ENCODE measurements around the gene HK1.
A peak's percentile ranks its signal among the peaks of the same experiment; 100 is the strongest.
"Not testable (repeated sequence)": the region's sequence is repeated elsewhere in the genome, so short reads cannot be mapped to it uniquely, and the experiment has no call there.

The HK1 gene

DNA sequence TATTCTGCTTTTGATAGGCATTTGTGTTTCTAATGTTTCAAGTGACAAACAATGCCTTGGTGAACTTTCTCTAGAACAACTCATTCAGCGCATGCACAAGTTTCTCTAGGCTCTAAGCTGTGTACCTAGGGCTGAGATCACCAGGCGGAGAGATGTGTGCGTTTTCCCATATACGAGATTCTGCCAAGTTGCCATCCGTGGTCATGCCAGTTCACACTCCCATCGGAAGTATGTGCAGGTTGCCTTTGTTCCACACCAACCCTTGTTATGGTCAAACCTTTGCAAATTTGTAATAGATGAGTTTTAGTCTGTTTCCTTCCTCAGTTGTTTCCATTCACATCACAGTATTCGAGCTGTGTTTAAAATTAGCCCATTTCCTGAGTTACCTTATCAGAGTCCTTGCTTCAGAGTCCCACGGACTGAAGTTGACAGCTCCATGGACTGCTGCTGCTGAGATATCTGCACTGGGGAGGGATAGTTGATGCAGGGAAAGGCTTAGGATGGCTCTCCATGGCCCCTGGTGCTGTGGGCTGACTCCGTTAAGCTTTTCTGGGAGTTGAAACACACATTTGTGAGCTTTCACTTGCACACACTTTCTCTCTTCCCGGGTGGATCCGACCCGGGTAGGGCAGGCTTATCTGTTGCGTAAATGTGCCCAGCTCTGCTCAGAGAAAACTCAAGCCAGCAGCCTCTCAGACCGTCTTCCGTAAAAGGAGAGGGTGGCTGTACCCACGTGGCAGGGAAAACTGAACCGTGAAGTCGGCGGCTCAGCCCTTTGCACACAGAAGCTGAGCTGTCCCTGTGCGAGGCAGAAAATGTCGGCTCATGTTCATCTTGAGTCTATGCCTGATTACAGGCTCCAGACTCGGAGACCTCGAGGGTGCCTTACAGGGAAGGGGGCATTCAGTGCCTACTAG lies 49.4 kb downstream of the HK1 start:
- DNase-seq (ENCODE audit: low read depth) = peak; percentile 21

DNA sequence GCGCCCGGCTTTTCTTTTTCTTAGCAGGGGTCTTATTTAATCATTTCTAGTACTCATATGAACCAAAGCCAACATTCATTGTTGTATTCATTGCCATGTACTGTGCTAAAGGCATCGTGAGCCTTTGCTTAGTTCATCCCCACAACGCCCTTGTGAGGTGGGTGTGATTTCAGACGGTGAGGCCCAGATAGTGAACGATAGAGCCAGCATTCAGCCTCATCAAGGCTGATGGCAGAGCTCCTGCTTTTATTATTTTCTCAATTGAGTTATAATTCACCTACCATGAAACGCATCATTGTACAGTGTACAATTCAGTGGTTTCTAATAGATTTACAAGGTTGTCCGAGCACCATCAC lies 50.1 kb downstream of the HK1 start:
- no peak for DNase-seq (ENCODE audit: low read depth)

DNA sequence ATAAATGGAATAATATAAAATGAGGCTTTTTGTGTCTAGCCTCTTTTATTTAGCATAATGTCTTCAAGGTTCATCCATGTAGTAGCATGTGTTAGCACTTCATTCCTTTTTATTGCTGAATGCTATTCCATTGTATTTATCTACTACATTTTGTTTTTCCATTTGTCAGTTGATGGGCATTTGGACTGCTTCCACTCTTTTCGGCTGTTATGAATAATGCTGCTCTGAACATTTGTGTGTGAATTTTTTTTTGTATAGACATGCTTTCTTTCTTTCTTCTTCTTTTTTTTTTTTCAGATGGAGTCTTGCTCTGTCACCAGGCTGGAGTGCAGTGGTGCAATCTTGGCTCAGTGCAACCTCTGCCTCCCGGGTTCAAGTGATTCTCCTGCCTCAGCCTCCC lies 50.6 kb downstream of the HK1 start:
- DNase-seq (ENCODE audit: low read depth) = not testable (repeated sequence)

- DNase-seq (ENCODE audit: low read depth) = no peak
These were observed 51.5 kb downstream of the HK1 start for GRCh38 chr10:69329721-69330178.

- DNase-seq (ENCODE audit: low read depth) = no peak
These were observed 52.9 kb downstream of the HK1 start for GRCh38 chr10:69331161-69331560.

- no peak for DNase-seq (ENCODE audit: low read depth)
These were observed 54.1 kb downstream of the HK1 start for GRCh38 chr10:69332278-69333010.

- no peak for DNase-seq (ENCODE audit: low read depth)
These were observed 54.9 kb downstream of the HK1 start for GRCh38 chr10:69333205-69333604.

DNA sequence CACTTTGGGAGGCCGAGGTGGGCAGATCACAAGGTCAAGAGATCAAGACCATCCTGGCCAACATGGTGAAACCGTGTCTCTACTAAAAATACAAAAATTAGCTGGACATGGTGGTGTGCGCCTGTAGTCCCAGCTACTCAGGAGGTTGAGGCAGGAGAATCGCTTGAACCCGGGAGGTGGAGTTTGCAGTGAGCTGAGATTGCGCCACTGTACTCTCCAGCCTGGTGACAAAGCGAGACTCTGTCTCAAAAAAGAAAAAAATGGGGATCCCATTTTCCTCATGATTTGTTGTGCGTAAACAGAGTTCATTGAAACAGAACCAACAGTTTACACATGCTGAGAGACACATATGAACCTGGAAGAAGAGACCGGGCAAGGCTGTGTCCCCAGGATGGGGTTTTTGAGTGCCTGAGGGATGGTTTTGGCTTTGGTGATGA lies 55.6 kb downstream of the HK1 start:
- not testable (repeated sequence) for DNase-seq (ENCODE audit: low read depth)

GRCh38 chr10:69334302-69335062 lies 56.2 kb downstream of the HK1 start:
- DNase-seq (ENCODE audit: low read depth) = no peak

DNA sequence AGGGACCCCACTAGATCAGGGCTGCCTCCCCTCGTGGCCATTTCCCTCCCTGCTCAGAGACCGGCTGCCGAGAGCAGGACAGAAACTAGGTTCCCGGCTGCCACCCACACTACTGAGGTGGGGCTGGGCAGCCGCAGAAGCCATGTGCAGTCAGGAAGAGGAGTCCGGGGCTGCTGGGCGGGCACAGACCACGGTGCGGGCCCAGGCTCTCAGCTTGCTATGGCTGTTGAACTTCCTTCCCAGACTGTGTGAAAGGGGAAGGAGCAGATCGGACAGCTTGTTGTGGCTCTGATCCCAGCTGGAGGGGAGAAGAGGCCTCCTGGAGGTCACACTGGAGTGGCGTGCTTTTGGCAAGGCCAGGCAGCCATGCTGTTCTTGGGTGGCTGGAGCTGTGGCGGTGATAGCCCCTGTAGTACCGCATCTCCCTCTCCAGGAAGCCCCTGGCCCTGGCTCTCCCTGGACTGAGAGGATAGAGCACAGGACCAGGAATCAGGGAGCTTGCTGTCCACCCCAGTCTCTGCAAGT lies 56.8 kb downstream of the HK1 start:
- DNase-seq (ENCODE audit: low read depth) = no peak

DNA sequence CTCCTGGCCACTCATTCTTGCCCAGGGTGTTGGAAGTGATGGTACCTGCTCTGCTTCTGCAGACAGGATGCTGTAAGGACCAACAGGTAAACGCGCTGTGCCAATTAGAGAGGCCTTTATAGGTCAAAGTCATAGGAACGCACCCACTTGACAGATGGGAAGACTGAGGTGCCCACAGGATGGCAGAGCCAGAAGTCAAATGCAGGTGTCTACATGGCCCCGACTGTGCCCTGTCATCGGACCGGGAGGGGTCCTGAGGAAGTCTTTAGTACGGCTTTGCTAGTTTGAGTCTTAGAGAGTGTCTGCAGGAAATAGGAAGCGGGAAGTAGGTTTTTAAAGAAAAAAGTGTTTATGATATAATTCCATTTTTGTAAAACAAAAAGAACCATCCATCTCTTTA lies 57.3 kb downstream of the HK1 start:
- no peak for DNase-seq (ENCODE audit: low read depth)

- no peak for DNase-seq (ENCODE audit: low read depth)
These were observed 58.6 kb downstream of the HK1 start for GRCh38 chr10:69336952-69337295.

DNA sequence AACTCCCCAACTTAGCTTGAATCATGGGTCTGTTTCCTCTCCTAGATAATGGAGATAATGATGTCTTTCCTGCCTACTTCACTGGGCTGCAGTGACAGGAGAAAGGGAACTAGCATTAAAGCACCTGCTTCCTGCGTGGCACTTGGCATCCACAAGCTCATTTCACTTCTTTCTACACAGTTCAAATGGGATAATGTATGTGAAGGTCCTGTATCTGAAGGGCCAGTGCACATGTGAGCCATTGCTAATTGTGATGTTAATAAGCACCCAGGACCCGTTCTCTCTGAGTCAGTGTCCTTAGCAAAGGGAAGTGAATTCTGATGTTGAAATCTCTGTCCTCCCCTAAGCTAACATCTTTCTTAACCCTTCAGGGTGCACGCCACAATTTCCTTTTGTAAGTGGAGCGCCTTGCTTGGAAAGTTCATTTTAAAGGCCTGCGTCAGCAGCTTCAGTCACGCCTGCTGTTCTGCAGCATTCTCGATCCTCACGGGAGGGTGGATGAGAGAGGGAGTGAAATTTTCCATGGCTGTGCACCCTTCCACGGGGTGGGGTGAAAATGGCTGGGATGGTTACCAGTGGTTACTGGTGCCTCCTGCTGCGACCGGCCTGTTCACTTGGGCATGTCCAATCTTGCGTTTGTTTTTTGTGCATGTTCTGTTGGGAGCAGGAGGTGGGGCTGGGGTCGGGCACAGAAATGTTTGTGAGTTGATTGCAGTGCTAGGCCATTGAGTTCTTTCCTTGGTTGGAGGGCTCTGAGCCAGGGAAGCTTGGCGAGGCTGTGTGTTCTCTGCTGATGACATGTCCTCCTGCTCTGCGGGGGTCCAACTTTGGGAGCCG lies 59.2 kb downstream of the HK1 start:
- no peak for DNase-seq (ENCODE audit: low read depth)

GRCh38 chr10:69338133-69338456 lies 59.8 kb downstream of the HK1 start:
- no peak for DNase-seq (ENCODE audit: low read depth)

DNA sequence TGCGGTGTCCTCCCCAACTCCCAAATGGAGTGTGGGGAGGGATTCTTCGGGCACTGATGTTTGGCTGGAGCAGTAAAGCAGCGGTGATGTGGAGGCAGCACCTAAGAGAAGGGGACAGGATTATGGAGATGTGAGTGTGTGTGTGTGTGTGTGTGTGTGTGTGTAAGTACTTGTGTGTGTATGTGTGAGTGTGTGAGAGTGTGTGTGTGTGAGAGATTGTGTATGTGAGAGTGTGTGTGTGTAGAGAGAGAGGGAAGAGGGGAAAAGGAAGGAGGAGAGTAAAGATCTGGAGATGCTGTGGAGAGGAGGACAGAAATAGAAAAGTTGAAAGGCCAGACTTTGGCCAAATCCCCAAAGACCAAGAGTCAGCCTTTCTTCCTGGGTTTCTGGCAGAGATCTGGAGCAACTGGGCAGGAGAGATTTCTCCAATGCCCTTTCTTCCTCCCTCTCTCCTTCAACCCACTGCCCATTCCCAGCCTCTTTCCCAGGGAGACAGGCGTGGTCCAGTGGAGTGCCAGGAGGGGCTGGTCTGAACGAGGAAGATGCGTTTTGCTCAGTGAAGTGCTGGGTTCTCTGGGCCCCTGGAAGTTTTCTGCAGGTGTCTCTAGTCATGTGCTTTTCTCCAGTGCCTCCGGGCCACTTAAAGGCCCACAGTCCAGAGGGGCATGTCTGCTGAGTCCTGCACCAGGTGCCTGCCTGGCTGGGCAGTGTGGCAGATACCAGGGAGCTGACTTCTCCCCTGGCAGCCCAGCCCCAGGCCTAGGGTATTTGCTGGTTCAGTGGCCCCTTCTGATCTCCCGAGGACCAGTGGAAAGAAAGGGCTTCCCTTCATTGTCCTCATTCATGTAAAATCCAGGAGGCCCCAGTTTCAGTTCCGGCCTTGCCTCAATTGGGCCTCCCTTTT lies 60.5 kb downstream of the HK1 start:
- DNase-seq (ENCODE audit: low read depth) = no peak

DNA sequence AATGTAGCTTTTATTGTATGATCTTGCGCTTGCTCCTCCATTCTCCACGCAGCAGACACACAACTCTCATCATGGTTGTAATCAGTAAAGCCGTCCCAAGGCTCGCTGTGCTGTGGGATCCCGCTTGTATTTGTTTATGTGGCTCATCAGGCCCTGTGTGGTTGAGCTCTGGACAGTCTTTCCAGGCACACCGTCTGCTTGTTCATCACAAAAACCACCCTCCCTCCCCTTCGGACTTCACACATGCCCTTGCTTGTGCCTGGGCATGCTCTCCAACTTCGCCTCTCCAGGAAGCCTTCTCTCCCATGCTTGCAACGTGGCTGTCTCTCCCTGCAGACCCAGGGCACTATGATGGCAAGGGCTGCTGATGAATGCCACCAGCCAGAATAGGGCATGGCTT lies 62.4 kb downstream of the HK1 start:
- DNase-seq (ENCODE audit: low read depth) = no peak

DNA sequence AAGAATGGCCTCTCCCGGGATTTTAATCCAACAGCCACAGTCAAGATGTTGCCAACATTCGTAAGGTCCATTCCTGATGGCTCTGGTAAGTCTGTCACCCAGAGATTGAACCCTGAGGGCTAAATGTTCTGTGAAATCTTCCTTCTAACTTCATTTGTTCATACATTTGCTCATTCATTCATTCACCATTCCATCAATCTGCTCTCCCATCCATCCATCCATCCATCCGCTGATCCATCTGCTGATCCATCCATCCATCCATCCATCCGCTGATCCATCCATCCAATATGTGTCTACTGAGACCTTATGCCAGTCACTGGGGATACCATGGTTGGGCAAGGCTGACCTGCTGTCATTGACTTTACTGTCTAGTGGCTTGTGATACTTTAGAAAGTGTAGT lies 65.6 kb downstream of the HK1 start:
- no peak for DNase-seq (ENCODE audit: low read depth)

- DNase-seq (ENCODE audit: low read depth) = no peak
These were observed 66.4 kb downstream of the HK1 start for GRCh38 chr10:69344591-69345252.

DNA sequence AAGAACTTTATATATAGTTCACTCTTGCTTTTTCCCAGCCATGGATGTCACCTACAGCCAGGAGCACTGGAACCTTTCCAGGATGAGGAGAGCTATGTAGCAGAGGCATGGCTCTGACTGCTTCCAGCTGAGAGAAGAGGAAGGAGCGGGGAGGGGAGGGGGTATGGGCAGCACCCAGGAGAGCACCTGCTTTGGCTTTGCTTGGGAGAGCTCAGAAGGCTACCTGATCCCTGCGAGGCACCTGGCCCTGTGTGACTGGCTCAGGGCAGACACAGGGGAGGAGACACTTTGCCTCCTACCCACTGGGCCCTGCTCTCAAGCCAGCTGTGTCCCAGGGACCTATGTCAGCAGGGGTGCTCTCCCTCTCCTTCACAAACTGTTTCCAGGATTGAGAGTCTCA lies 67.1 kb downstream of the HK1 start:
- no peak for DNase-seq (ENCODE audit: low read depth)

DNA sequence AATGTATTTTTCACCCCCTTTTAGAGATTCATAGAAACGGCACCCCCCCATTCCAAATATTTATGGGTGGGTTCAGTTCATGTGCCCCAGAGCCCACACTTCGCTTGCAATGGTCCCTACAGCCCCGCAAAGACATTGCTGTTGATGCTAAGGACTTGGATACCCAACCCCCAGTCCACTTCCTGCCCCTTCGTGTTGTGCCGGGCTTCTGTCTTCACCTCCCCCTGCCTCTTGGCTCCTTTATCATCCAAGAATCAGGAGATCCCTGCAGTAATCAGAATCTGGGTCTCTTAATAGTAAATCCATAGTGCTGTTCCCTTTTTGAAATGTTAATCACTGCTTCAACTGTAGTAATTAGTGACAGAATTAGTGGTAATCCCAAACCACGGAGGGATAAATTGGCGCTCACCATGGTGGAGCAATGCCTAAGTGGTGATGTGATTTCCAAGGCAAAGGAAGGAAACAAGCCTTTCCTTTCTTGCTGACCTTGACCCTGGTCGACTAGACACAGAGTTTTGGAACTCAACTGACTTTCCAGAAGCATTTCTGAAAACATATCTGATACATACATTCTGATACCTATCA lies 67.7 kb downstream of the HK1 start:
- no peak for DNase-seq (ENCODE audit: low read depth)
